LNCaP clone FGC (cell line): ENCODE measurements around the gene IGSF8.

Source experiments
- DNase-seq: peaks from one replicate; pipeline ENCODE4 v3.0.0-alpha.2; 2011; ENCODE audit warnings: low read depth
- H3K4me3 ChIP-seq: 2 replicates; pipeline ENCODE4 v1.5.1; 2011; ENCODE audit warnings: mild to moderate bottlenecking, low read depth, low read length, control low read depth
- CTCF ChIP-seq: IDR thresholded peaks from 2 replicates; pipeline ENCODE4 v1.5.1; 2012; ENCODE audit warnings: mild to moderate bottlenecking; ENCODE audit not compliant: control insufficient read depth, insufficient read depth; ENCODE audit errors: extremely low read depth

IGSF8 gene

GRCh38 chr1:160120797-160121196, 22.4 kb upstream of the IGSF8 start:
- no peak for TF ChIP-seq CTCF
- H3K4me3 ChIP-seq = no peak overlapping the region
- DNase-seq = no peak

GRCh38 chr1:160118928-160119327, 20.5 kb upstream of the IGSF8 start:
- DNase-seq = no peak
- no peak for TF ChIP-seq CTCF
- no peak overlapping the region for H3K4me3 ChIP-seq

GRCh38 chr1:160117709-160118183, 19.3 kb upstream of the IGSF8 start:
- no peak overlapping the region for H3K4me3 ChIP-seq
- DNase-seq = no peak
- no peak for TF ChIP-seq CTCF

DNA sequence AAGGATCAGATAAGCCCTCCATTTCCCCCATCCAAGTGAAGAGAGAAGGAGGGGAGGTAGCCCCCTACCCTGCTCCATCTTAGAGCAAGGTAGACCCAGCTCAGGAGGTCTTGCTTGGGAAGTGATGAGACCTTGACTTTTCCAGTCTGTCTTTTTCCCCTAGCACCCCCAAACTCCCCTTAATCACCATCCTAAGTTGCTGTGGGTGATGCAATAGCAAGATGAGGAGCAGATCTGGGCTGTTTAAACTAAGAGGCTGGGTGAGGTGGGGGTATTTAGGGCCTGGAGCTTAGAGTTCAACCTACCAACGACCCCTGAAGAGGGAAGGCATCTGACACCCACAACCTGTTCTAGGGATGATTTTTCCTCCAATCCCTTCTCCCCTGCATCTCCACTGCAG, 18.9 kb upstream of the IGSF8 start:
- H3K4me3 ChIP-seq = no peak overlapping the region
- no peak for DNase-seq
- no peak for TF ChIP-seq CTCF

DNA sequence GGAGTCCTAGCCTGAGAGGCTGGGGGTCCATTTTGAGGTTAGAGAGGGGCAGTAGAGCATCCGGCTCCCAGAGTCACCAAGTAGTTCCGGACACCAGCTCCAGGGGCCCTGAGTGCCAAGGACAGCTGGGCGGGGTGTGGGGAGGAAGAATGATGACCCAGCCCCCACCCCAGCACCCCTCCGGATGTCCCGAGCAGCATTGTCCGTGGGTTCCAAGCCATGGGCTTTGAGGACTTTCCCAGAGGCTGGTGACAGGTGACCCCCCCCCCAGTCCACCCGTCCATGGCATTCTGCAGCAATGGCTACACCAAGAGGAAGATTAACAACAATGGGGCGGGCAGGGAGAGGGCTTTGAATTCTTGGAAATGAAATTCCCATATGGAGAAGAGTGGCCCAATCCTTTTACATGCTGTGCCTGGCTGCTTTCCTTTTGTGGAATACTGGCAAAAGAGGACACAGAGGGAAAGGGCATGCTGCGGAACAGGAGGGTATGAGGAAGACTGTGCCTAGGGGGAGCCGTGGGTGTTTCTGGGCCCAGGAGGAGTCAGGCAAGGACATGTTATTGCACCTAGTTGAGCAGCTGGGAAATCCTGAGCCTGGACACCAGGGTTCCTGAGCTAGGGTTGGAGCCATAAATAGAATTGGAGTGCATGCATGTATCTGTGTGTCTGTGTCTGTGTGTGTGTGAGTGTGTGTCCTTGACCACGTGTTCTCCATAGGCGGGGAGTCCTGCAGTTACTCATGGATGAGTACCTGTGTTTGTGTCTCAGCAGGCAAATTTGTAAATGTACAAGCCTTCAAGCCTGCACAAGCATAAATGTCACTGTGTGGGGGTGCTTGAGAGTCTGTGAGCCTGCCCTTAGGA, 18.1 kb upstream of the IGSF8 start:
- TF ChIP-seq CTCF = no peak
- no peak for DNase-seq
- H3K4me3 ChIP-seq = no peak overlapping the region

DNA sequence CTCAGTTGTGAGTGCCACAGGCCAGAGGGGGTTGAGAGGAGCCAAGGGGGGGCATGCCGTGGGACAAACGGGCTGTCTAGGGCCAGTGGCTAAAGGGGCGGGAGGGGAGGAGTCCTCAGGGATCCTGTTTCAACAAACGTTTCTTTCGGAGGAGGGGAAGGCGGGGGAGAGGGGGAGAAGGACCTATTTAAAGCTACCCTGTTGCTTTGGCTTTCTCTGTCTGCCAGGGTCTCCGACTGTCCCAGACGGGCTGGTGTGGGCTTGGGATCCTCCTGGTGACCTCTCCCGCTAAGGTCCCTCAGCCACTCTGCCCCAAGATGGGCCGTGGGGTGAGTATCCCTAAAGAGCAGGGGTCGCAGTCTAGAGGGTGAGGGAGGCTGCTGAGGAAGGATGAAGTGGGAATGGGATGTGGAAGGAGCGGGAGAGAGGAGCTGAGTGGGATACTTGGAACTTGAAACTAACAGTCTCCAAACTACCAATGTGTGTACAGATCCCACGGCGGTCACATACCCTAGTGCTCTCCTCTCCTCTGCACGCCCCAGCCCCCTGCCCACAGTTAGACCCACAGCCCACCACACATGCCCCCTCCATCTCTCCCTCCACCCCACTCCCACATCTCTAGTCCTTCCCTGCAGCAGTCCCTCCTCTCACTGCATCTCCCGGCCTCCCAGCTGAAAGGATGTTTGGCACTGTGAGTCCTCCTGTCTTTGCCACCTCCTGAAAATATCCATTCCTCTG, 17.3 kb upstream of the IGSF8 start, which contains the start of gene ATP1A2:
ATP1A2 (plus strand) TSS at position 215 of the 738 bp plus-strand sequence; CDS start at position 318, 103 bp downstream.
- TF ChIP-seq CTCF = no peak
- H3K4me3 ChIP-seq = no peak within 1 kb of the TSS
- DNase-seq = no peak
